Naive thymus-derived CD4-positive, alpha-beta T cell (primary cell): ENCODE results near the gene MRPS27. TPM values are rescaled to one million over a fixed set of nuclear protein-coding genes. Genes with fewer than 3 reads are reported as not detected.

Experiments
- ATAC-seq: fragments of 150-1000 bp; cut with Tn5 transposase; 2 replicates; pipeline ENCODE4 v1.10.0; 2021; ENCODE audit warnings: mild to moderate bottlenecking, moderate library complexity
- CTCF ChIA-PET: fragments of 350-600 bp; sonication (Branson Sonifier 250); formaldehyde crosslinking; loops from one replicate; lab custom pipeline; 2021; ENCODE audit warnings: antibody characterized with exemption; lab: Charles Lee
- POLR2A ChIA-PET: fragments of 350-600 bp; sonication (Branson Sonifier 250); formaldehyde crosslinking; loops from one replicate; lab custom pipeline; 2021; ENCODE audit warnings: antibody characterized with exemption, inconsistent platforms; lab: Charles Lee
- DNase-seq, 9 donors: peaks; one replicate each; pipeline versions ENCODE4 v3.0.0 to v3.0.0-alpha.2; 2020 to 2022; ENCODE audit warnings: mixed read lengths in 1 of 9
- H3K27ac ChIP-seq: one replicate; pipeline ENCODE4 v1.7.0; 2013; ENCODE audit warnings: mild to moderate bottlenecking, low read depth, low read length, moderate library complexity
- H3K27me3 ChIP-seq, 2 donors: one replicate each; pipeline ENCODE4 v1.7.0; 2013; ENCODE audit warnings: low read length in 2 of 2, mild to moderate bottlenecking in 2 of 2, moderate library complexity in 2 of 2; ENCODE audit not compliant: control insufficient read depth in 2 of 2, insufficient read depth in 2 of 2
- H3K36me3 ChIP-seq, 3 experiments: 1 replicate in 2 of 3; 2 replicates in 1 of 3; pipeline ENCODE4 v1.7.0; 2013; ENCODE audit warnings: low read length in 3 of 3, mild to moderate bottlenecking in 3 of 3, moderate library complexity in 1 of 3; ENCODE audit not compliant: insufficient read depth in 3 of 3, control insufficient read depth in 2 of 3
- H3K4me1 ChIP-seq, 2 donors: one replicate each; pipeline ENCODE4 v1.7.0; 2013; ENCODE audit warnings: low read length in 2 of 2, mild to moderate bottlenecking in 2 of 2, moderate library complexity in 1 of 2; ENCODE audit not compliant: control insufficient read depth in 2 of 2, insufficient read depth in 2 of 2
- H3K4me3 ChIP-seq: 2 replicates; pipeline ENCODE4 v1.7.0; 2013; ENCODE audit warnings: mild to moderate bottlenecking, low read length
- H3K9me3 ChIP-seq, 3 experiments: 1 replicate in 2 of 3; 2 replicates in 1 of 3; pipeline ENCODE4 v1.7.0; 2013; ENCODE audit warnings: low read length in 3 of 3; ENCODE audit not compliant: control insufficient read depth in 2 of 3
- H3K27ac Mint-ChIP-seq, 9 donors: one replicate each; pipeline ENCODE4 v1.8.0; 2020 to 2022; ENCODE audit warnings: mixed read lengths in 9 of 9, mild to moderate bottlenecking in 8 of 9, moderate library complexity in 5 of 9, inconsistent platforms in 2 of 9
- H3K27me3 Mint-ChIP-seq, 5 donors: one replicate each; pipeline ENCODE4 v1.8.0; 2021 to 2022; ENCODE audit warnings: mixed read lengths in 5 of 5, mild to moderate bottlenecking in 1 of 5
- H3K36me3 Mint-ChIP-seq, 5 donors: one replicate each; pipeline ENCODE4 v1.8.0; 2020 to 2022; ENCODE audit warnings: mixed read lengths in 5 of 5, mild to moderate bottlenecking in 3 of 5, inconsistent platforms in 1 of 5
- H3K4me1 Mint-ChIP-seq, 7 donors: one replicate each; pipeline ENCODE4 v1.8.0; 2020 to 2022; ENCODE audit warnings: mixed read lengths in 7 of 7, mild to moderate bottlenecking in 3 of 7, inconsistent platforms in 1 of 7
- H3K4me3 Mint-ChIP-seq, 10 donors: one replicate each; pipeline ENCODE4 v1.8.0; 2020 to 2022; ENCODE audit warnings: mild to moderate bottlenecking in 10 of 10, mixed read lengths in 10 of 10, moderate library complexity in 6 of 10, inconsistent platforms in 2 of 10
- H3K9me3 Mint-ChIP-seq, 11 donors: one replicate each; pipeline ENCODE4 v1.8.0; 2020 to 2022; ENCODE audit warnings: mixed read lengths in 11 of 11, mild to moderate bottlenecking in 4 of 11, inconsistent platforms in 1 of 11, moderate library complexity in 1 of 11
- intact Hi-C, 2 donors: fragments of 100-400 bp; cut with micrococcal nuclease; formaldehyde crosslinking; loops; one replicate each; pipeline ENCODE4 v1.15.1; 2023
- polyA plus RNA-seq, 2 donors: library from polyadenylated mRNA; unstranded; fragments of 300-500 nt; fragmentation: Illumina TruSeq; gene quantifications; one replicate each; pipeline ENCODE4 v1.2.3, GENCODE V29; 2021
- total RNA-seq, 6 experiments: library from RNA in 5 of 6; stranded (reverse) in 5 of 6; gene quantifications; 1 replicate in 5 of 6; 2 replicates in 1 of 6; pipeline ENCODE4 v1.2.3 and lab custom pipeline; 2021 to 2026

The MRPS27 gene
- total and polyA plus RNA-seq, 7 experiments from 2014 or later, result 35.2 to 54.0 (median 39.5) TPM

DNA sequence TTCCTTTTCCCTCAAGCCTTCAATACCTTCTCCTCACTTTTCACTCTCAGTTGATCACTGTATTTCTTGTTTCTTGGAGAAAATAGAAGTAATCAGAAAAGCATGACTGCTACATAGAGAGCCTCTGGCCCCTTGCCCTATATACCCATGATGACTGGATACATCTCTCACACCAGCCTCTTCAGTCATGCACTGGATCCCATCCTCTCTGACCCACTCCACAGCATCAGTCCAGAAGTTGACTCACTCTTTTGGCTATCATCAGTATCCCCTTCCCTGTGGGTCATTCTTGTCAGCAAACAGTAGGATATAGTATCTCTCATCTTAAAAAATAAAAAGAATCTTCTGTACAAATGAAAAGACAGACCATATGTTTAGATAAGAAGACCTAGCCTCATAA is 33.0 kb upstream of the MRPS27 start:
- intact Hi-C loops, result no loop called here
- no peak for ATAC-seq
- Mint-ChIP-seq H3K4me3 (no peak overlapping the region), H3K9me3 (no peaks in the 10 kb centered on the region), H3K4me1 (peaks cover 4 to 12% (median 9%) of the 10 kb centered on the region in 7 donors), H3K27me3 (no peaks in the 10 kb centered on the region), H3K27ac (peak overlapping the region in 1 of 9 donors; percentile 37), H3K36me3 (peaks cover 0 to 40% (median 17%) of the 10 kb centered on the region in 5 donors)
- Histone ChIP-seq H3K27me3 (no peaks in the 10 kb centered on the region), H3K4me1 (no peaks in the 10 kb centered on the region), H3K27ac (no peak overlapping the region), H3K9me3 (no peaks in the 10 kb centered on the region), H3K4me3 (no peak overlapping the region), H3K36me3 (peaks cover 0 to 2% (median 0%) of the 10 kb centered on the region in 3 experiments)
- ChIA-PET POLR2A (no interaction called here), CTCF (no interaction called here)
- DNase-seq, result no peak

DNA sequence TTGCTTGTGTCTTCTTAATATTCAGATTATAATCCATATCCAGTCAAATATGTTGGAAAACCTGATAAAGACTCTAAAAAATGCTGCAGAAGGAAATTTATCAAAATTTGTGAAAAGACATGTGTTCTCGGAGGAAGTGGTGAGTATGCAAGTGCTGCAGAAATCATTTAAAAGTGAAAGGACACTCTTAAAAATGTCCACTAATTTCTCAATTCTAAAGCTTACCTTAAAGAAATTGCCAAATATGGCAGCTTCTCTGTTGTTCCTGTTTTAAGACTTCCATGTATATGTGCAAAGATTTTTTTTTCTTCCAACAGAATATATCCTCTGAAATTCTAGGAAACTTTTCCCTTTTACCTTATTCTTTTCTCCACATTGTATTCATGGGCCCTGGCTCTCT is 32.6 kb upstream of the MRPS27 start:
- no peaks in the 10 kb centered on the region for H3K36me3 ChIP-seq
- H3K4me1 ChIP-seq, result no peaks in the 10 kb centered on the region
- H3K27me3 ChIP-seq, result no peaks in the 10 kb centered on the region
- Mint-ChIP-seq H3K36me3 (peaks cover 0 to 40% (median 16%) of the 10 kb centered on the region in 5 donors), H3K27me3 (no peaks in the 10 kb centered on the region), H3K4me3 (no peak overlapping the region), H3K27ac (no peak overlapping the region), H3K9me3 (no peaks in the 10 kb centered on the region), H3K4me1 (peaks cover 4 to 15% (median 9%) of the 10 kb centered on the region in 7 donors)
- H3K27ac ChIP-seq, result no peak overlapping the region
- POLR2A ChIA-PET, result no interaction called here
- ATAC-seq (no peak), DNase-seq (no peak)
- H3K4me3 ChIP-seq, result no peak overlapping the region
- H3K9me3 ChIP-seq, result no peaks in the 10 kb centered on the region
- intact Hi-C loops, result no loop called here
- CTCF ChIA-PET, result no interaction called here

DNA sequence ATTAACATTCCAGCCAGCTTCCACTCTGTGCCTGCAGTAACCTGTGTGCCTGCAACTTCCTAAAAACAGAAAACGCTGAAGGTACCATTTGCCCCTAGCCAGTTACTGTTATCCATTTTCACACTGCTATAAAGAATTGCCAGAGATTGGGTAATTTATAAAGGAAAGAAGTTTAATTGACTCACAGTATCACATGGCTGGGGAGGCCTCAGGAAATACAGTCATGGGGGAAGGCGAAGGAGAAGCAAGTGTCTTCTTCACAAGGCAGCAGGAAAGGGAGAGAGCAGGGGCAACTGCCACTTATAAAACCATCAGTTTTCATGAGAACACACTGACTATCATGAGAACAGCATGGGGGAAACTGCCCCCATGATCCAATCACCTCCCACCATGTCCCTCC is 31.3 kb upstream of the MRPS27 start:
- no peaks in the 10 kb centered on the region for H3K36me3 ChIP-seq
- ChIA-PET CTCF (no interaction called here), POLR2A (no interaction called here)
- no peak overlapping the region for H3K4me3 ChIP-seq
- Mint-ChIP-seq H3K4me3 (no peak overlapping the region), H3K27ac (peak overlapping the region in 1 of 9 donors; percentile 31), H3K9me3 (no peaks in the 10 kb centered on the region), H3K36me3 (peaks cover 0 to 48% (median 17%) of the 10 kb centered on the region in 5 donors), H3K4me1 (peaks cover 4 to 17% (median 9%) of the 10 kb centered on the region in 7 donors), H3K27me3 (no peaks in the 10 kb centered on the region)
- H3K27me3 ChIP-seq, result no peaks in the 10 kb centered on the region
- intact Hi-C loops, result no loop called here
- no peaks in the 10 kb centered on the region for H3K4me1 ChIP-seq
- H3K9me3 ChIP-seq, result no peaks in the 10 kb centered on the region
- DNase-seq (no peak), ATAC-seq (no peak)
- no peak overlapping the region for H3K27ac ChIP-seq

DNA sequence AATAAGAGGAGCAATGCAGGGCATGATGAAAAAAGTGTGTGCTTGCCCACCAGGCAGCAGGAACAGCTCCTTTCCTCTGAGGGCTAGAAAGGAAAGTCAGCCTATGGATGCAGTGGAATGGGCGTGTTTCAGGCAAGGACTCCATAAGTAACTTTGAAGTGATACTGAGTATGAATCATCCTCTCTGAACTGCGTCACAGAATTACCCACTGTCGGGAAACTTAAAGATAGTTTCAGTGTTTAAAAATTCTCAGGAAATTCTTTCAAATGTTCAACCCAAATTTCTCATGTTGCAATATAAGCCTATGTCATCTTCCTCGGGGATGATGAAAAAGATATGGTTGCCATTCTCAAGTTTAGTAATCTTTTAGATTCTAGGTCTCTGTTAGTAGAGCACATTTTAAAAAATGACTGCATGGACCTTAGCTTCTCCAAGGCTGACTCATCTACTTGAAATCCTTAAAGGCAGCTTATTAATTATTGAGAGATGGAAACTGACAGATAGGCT is 27.8 kb upstream of the MRPS27 start:
- Histone ChIP-seq H3K9me3 (no peaks in the 10 kb centered on the region), H3K27me3 (no peaks in the 10 kb centered on the region), H3K36me3 (peaks cover 0 to 14% (median 0%) of the 10 kb centered on the region in 3 experiments), H3K4me1 (no peaks in the 10 kb centered on the region), H3K27ac (no peak overlapping the region), H3K4me3 (no peak overlapping the region)
- peaks cover 3 to 17% (median 9%) of the 10 kb centered on the region in 7 donors for H3K4me1 Mint-ChIP-seq
- peak; percentile 65 for ATAC-seq
- DNase-seq, result no peak
- POLR2A ChIA-PET, result no interaction called here
- no peak overlapping the region for H3K27ac Mint-ChIP-seq
- intact Hi-C loops, result no loop called here
- CTCF ChIA-PET, result interaction anchor here (0.5 kb wide), 1 partner anchor 155 kb away, joined by 3 read pairs; no protein-coding TSS in a partner anchor
- H3K27me3 Mint-ChIP-seq, result no peaks in the 10 kb centered on the region
- peaks cover 13 to 62% (median 30%) of the 10 kb centered on the region in 5 donors for H3K36me3 Mint-ChIP-seq
- H3K4me3 Mint-ChIP-seq, result no peak overlapping the region
- H3K9me3 Mint-ChIP-seq, result no peaks in the 10 kb centered on the region

DNA sequence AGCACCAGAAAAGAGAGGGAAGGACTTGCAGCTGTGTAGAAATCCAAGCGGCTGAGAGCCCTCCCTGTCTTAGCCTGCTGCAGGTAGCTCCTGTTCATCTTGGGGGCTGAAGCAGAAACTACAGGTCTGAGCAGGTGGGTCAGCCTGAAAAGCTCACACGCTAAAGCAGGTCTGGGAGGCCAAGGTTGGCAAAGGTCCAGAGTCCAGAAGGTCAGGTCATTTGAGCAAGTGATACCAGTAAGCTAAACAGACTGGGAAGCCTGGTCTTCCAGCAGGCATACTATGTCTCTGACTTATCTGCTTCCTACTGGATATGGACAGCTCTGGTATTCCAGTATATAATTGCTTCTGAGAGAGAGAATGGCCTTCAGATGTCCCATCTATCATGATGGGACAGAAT is 26.4 kb upstream of the MRPS27 start:
- intact Hi-C loops, result no loop called here
- Mint-ChIP-seq H3K4me3 (no peak overlapping the region), H3K27me3 (no peaks in the 10 kb centered on the region), H3K36me3 (peaks cover 17 to 59% (median 29%) of the 10 kb centered on the region in 5 donors), H3K27ac (no peak overlapping the region), H3K4me1 (peaks cover 3 to 17% (median 9%) of the 10 kb centered on the region in 7 donors), H3K9me3 (no peaks in the 10 kb centered on the region)
- Histone ChIP-seq H3K4me3 (no peak overlapping the region), H3K36me3 (peaks cover 0 to 23% (median 0%) of the 10 kb centered on the region in 3 experiments), H3K4me1 (no peaks in the 10 kb centered on the region), H3K27ac (no peak overlapping the region), H3K9me3 (no peaks in the 10 kb centered on the region), H3K27me3 (no peaks in the 10 kb centered on the region)
- ChIA-PET CTCF (no interaction called here), POLR2A (no interaction called here)
- ATAC-seq, result no peak
- DNase-seq, result no peak

DNA sequence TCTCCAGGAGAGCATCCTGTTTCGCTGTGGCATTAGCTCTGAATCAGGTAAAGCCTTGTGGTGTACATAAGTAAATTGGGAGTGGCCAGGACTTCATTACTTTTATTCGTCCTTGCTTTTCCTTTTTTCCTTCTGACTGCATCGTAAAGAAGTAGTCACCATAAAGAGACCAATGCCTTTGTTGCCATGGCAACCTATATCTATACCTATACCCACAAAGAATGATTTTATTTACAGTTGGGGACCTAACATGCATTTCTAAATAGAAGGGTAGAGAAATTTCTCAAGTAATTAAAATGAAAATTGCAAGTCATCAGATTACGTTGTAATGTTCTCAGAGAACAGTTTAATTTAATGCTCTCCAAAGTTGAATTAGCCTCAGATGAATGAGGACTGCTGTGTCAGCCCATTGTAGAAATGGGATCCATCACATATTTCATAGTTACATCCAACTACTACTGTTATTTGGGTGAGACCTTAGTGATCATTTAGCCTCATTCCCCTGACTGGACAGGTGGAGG is 18.7 kb upstream of the MRPS27 start:
- no peaks in the 10 kb centered on the region for H3K4me1 Mint-ChIP-seq
- Histone ChIP-seq H3K27ac (no peak overlapping the region), H3K4me1 (no peaks in the 10 kb centered on the region), H3K36me3 (peaks cover 0 to 37% (median 5%) of the 10 kb centered on the region in 3 experiments), H3K4me3 (no peak overlapping the region), H3K9me3 (no peaks in the 10 kb centered on the region), H3K27me3 (no peaks in the 10 kb centered on the region)
- POLR2A ChIA-PET, result no interaction called here
- no peak overlapping the region for H3K27ac Mint-ChIP-seq
- CTCF ChIA-PET, result no interaction called here
- H3K36me3 Mint-ChIP-seq, result peaks cover 10 to 67% (median 37%) of the 10 kb centered on the region in 5 donors
- no peaks in the 10 kb centered on the region for H3K9me3 Mint-ChIP-seq
- DNase-seq (no peak), ATAC-seq (no peak)
- no peaks in the 10 kb centered on the region for H3K27me3 Mint-ChIP-seq
- H3K4me3 Mint-ChIP-seq, result no peak overlapping the region
- intact Hi-C loops, result no loop called here

DNA sequence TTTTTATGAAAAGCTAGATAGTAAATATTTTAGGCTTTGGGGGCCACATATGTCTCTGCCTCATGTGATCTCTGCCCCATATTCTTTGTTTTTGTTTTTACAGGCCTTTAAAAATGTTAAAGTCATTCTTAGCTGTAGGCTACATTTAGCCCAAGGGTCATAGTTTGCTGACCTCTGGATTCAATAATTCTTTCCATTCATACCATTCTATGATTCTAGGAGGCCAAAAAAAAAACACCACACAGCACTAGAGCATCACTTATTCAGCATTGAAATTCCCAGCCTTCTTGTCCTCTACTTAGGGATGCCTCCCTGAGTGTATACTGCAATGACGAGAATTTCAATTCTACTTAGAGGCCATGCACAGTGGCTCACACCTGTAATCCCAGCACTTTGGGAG is 17.1 kb upstream of the MRPS27 start:
- ATAC-seq, result no peak
- peaks cover under 1 to 60% (median 33%) of the 10 kb centered on the region in 5 donors for H3K36me3 Mint-ChIP-seq
- Histone ChIP-seq H3K4me1 (no peaks in the 10 kb centered on the region), H3K27me3 (no peaks in the 10 kb centered on the region), H3K36me3 (peaks cover 0 to 30% (median 5%) of the 10 kb centered on the region in 3 experiments), H3K27ac (no peak overlapping the region), H3K9me3 (no peaks in the 10 kb centered on the region), H3K4me3 (no peak overlapping the region)
- intact Hi-C loops, result no loop called here
- no peaks in the 10 kb centered on the region for H3K4me1 Mint-ChIP-seq
- H3K4me3 Mint-ChIP-seq, result no peak overlapping the region
- DNase-seq, result no peak
- ChIA-PET CTCF (no interaction called here), POLR2A (no interaction called here)
- H3K9me3 Mint-ChIP-seq, result no peaks in the 10 kb centered on the region
- H3K27me3 Mint-ChIP-seq, result no peaks in the 10 kb centered on the region
- H3K27ac Mint-ChIP-seq, result no peak overlapping the region
